Activated T-cell treated with anti-CD3 and anti-CD28 coated beads, Interleukin-2, amount 50 U/mL, for 24 hours (primary cell): Measurements from ENCODE around the gene SLC31A1.
"Not testable (repeated sequence)": the region's sequence is repeated elsewhere in the genome, so short reads cannot be mapped to it uniquely, and the experiment has no call there.

ENCODE experiments used
- DNase-seq: peaks from one replicate; pipeline ENCODE4 v3.0.0-alpha.2; 2020
- H3K27ac Mint-ChIP-seq: 2 replicates; pipeline ENCODE4 v1.8.0; 2020; ENCODE audit warnings: mild to moderate bottlenecking, mixed read lengths
- H3K27me3 Mint-ChIP-seq: 2 replicates; pipeline ENCODE4 v1.8.0; 2020; ENCODE audit warnings: mixed read lengths
- H3K36me3 Mint-ChIP-seq: 2 replicates; pipeline ENCODE4 v1.8.0; 2020; ENCODE audit warnings: low read depth, mixed read lengths
- H3K4me1 Mint-ChIP-seq: 2 replicates; pipeline ENCODE4 v1.8.0; 2020; ENCODE audit warnings: low read depth, mixed read lengths
- H3K4me3 Mint-ChIP-seq: 2 replicates; pipeline ENCODE4 v1.8.0; 2020; ENCODE audit warnings: mild to moderate bottlenecking, moderate library complexity, mixed read lengths
- H3K9me3 Mint-ChIP-seq: 2 replicates; pipeline ENCODE4 v1.8.0; 2020; ENCODE audit warnings: mixed read lengths

Gene SLC31A1

DNA sequence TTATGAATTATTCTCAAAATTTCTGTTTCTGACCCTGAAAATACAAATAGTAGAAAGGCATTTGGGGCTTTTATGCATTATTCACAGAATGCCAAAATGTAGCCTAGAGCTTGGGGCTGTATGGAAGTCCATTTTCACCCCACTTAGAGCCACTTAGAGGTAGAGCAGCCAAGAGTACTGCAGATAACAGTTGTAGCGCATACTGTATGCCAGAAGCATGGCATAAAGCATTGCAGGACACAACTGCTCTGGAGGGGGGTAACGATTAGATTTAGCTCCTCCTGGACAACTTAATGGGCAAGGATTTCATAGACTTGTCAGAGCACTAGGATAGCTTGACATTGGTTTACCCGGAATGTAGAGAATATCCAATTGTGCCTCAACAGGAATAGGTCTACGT is 15.7 kb downstream of the SLC31A1 start:
- H3K27me3 Mint-ChIP-seq, result no peaks in the 10 kb centered on the region
- H3K4me3 Mint-ChIP-seq, result no peak overlapping the region
- DNase-seq, result no peak
- H3K4me1 Mint-ChIP-seq, result peaks cover 19% of the 10 kb centered on the region
- no peaks in the 10 kb centered on the region for H3K9me3 Mint-ChIP-seq
- H3K36me3 Mint-ChIP-seq, result no peaks in the 10 kb centered on the region
- no peak overlapping the region for H3K27ac Mint-ChIP-seq

DNA sequence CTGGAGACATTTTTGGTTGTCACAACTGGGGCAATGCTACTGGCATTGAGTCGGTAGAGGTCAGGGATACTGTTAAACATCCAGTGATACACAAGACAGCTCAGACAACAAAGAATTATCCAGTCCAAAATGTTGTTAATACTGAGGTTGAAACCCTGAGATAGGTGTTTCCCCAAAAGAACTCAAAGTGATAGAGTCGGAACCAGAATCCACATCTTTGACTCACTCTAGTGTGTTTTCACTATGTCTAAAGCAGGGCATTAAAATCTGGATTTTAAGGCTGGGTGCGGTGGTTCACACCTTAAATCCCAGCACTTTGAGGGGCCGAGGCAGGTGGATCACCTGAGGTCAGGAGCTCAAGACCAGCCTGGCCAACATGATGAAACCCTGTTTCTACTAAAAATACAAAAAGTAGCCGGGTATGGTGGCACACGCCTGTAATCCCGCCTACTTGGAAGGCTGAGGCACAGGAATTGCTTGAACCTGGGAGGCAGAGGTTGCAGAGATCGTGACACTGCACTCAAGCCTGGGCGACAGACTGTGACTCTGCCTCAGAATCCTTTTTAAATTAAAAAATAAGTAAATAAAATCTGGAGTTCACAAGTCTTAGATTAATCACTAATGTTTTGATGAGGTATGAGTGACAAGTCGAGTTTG is 17.0 kb downstream of the SLC31A1 start:
- H3K4me3 Mint-ChIP-seq, result no peak overlapping the region
- no peak for DNase-seq
- H3K36me3 Mint-ChIP-seq, result no peaks in the 10 kb centered on the region
- H3K27me3 Mint-ChIP-seq, result no peaks in the 10 kb centered on the region
- H3K27ac Mint-ChIP-seq, result no peak overlapping the region
- no peaks in the 10 kb centered on the region for H3K9me3 Mint-ChIP-seq
- H3K4me1 Mint-ChIP-seq, result peaks cover 7% of the 10 kb centered on the region

DNA sequence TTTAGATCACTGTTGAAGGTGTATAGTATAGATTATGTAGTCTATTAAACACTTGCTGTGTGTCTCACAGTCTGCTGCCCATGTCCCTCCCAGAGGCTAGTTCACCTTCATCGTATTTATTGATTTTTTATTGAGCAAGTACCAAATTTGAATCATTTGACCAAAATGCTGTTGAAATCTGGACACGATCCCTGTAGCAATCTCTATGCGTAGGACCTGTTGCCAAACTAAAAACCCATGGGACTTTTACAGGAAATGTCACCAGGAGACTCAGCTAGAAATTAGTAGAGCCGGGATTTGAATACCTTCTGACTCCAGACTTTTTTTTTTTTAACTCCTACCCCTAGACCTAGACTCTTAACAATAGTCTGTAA is 17.5 kb downstream of the SLC31A1 start:
- no peak overlapping the region for H3K27ac Mint-ChIP-seq
- peaks cover 6% of the 10 kb centered on the region for H3K4me1 Mint-ChIP-seq
- H3K36me3 Mint-ChIP-seq, result no peaks in the 10 kb centered on the region
- no peak for DNase-seq
- H3K27me3 Mint-ChIP-seq, result no peaks in the 10 kb centered on the region
- no peak overlapping the region for H3K4me3 Mint-ChIP-seq
- no peaks in the 10 kb centered on the region for H3K9me3 Mint-ChIP-seq

DNA sequence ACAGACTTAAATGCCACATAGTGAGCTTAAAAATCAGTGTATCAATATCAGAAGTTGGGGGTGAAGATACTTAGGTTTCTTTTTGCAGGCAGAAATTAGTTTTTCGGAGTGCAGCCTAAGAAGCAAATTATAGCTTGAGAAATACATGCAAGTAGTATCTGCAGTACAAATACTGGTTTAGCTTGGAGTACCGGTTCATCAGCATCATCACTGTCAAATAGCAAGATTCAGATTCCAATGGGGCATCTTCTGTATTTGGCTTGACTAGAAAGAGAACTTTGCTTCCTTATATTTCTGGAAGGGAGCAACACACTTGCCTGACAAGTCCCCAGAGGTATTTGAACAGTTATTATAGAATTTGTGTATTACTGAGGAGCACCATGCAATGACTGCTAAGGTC is 19.8 kb downstream of the SLC31A1 start:
- H3K27me3 Mint-ChIP-seq, result no peaks in the 10 kb centered on the region
- no peaks in the 10 kb centered on the region for H3K36me3 Mint-ChIP-seq
- H3K4me3 Mint-ChIP-seq, result no peak overlapping the region
- H3K9me3 Mint-ChIP-seq, result no peaks in the 10 kb centered on the region
- peaks cover 6% of the 10 kb centered on the region for H3K4me1 Mint-ChIP-seq
- H3K27ac Mint-ChIP-seq, result no peak overlapping the region
- no peak for DNase-seq

DNA sequence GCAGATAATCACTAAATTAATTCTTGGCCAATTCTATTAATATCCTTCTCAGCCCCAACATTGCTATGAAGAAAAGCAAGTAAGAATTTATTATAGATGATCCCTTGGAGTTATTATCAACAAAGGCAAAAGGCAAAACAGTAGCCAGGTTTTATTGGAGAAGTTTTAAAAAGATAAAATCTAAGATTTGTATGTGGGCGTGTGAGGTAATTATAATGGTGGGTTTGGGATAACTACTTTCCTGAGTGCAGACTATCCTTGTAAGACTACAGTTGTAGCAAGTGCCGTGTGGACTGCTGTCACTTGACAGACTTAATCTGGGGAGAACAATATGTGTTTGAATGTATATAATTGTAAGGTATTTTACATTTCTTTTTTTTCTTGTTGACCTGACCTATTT is 23.2 kb downstream of the SLC31A1 start:
- DNase-seq, result no peak
- Mint-ChIP-seq H3K9me3 (no peaks in the 10 kb centered on the region), H3K4me3 (no peak overlapping the region), H3K36me3 (peaks cover 6% of the 10 kb centered on the region), H3K4me1 (peaks cover 2% of the 10 kb centered on the region), H3K27ac (no peak overlapping the region), H3K27me3 (no peaks in the 10 kb centered on the region)

DNA sequence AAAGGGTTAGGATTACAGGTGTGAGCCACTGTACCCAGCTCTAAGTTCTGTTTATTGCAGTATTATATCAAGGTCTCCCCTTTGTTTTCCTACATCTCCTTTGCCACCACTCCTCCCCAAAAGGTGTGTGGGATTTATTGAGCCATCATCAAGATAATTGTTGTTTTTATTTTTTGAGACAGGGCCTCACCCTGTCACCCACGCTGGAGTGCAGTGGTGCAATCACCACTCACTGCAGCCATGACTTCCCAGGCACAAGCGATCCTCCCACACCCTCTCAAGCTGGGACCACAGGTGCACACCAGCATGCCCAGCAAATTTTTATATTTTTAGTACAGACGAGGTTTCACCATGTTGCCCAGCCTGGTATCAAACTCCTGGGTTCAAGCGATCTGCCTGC is 24.6 kb downstream of the SLC31A1 start:
- peaks cover 9% of the 10 kb centered on the region for H3K36me3 Mint-ChIP-seq
- H3K27ac Mint-ChIP-seq, result no peak overlapping the region

DNA sequence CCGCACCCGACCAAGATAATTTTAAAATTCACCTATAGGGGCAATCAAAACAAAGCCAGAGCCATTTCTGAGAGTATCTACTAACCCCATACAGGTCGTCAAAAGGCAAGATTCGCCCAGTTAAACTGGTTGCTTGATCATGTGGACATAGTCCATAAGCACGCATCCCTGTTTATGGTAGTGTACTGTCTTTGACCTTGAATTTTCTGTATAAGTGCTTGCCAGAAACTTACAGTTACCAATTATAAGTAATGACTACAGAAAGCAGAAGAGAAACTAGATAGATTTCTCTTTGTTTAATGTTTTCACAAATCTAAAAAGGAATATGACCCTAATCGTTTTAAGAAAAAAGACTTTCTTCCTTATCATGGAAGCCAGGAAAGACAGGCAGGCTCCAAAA is 25.6 kb downstream of the SLC31A1 start:
- H3K27me3 Mint-ChIP-seq, result no peaks in the 10 kb centered on the region
- no peak overlapping the region for H3K4me3 Mint-ChIP-seq
- DNase-seq, result no peak
- H3K36me3 Mint-ChIP-seq, result peaks cover 9% of the 10 kb centered on the region
- no peaks in the 10 kb centered on the region for H3K9me3 Mint-ChIP-seq
- no peaks in the 10 kb centered on the region for H3K4me1 Mint-ChIP-seq
- H3K27ac Mint-ChIP-seq, result no peak overlapping the region

More for the DNA sequence above, 24.6 kb downstream of the SLC31A1 start:
- Mint-ChIP-seq H3K4me1 (peaks cover 2% of the 10 kb centered on the region), H3K4me3 (no peak overlapping the region), H3K27me3 (no peaks in the 10 kb centered on the region), H3K9me3 (no peaks in the 10 kb centered on the region)
- DNase-seq, result no peak

DNA sequence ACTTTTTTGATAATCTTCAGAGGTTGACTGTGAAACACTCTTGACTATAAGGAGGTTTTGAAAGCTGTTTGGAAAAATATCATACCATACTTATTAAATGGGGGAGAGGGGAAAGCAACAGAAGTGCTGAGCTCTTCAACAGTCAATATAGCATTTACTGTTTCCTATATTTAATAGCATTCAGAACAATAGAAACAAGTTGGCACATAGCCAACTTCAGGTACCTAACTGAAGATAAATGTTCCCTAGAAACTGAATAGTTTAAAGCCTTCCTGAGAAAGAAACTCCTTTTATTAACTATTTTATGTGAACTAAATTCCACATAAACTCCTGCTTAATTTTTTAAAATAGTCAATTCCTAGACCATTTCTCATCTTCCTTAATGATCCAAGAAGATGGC is 26.3 kb downstream of the SLC31A1 start:
- Mint-ChIP-seq H3K27me3 (no peaks in the 10 kb centered on the region), H3K36me3 (peaks cover 9% of the 10 kb centered on the region), H3K9me3 (no peaks in the 10 kb centered on the region), H3K4me3 (no peak overlapping the region), H3K4me1 (no peaks in the 10 kb centered on the region), H3K27ac (no peak overlapping the region)
- DNase-seq, result no peak

DNA sequence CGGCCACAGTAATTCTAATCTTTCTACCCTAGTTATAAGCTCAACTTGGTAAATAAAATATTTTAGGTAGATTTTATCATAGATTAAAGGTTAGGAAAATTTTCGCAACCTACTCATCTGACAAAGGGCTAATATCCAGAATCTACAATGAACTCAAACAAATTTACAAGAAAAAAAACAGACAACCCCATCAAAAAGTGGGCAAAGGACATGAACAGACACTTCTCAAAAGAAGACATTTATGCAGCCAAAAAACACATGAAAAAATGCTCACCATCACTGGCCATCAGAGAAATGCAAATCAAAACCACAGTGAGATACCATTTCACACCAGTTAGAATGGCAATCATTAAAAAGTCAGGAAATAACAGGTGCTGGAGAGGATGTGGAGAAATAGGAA is 28.3 kb downstream of the SLC31A1 start:
- not testable (repeated sequence) for H3K27me3 Mint-ChIP-seq, H3K36me3 Mint-ChIP-seq, H3K4me3 Mint-ChIP-seq, H3K9me3 Mint-ChIP-seq, H3K27ac Mint-ChIP-seq, H3K4me1 Mint-ChIP-seq, DNase-seq

DNA sequence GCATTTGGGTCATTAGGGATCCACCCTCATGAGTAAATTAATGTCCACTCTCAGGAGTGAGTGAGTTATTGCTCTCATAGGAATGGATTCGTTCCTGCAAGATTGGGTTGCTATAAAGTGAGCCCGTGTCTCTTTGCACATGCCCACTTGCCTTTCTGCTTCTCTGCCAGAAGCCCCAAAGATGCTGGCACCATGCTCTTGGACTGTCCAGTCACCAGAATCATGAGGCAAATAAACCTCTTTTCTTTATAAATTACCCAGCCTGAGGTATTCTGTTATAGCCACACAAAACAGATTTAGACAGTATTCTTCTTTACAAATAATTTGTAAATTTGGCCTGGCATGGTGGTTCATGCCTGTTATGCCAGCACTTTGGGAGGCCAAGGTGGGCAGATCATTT is 29.5 kb downstream of the SLC31A1 start:
- no peak overlapping the region for H3K4me3 Mint-ChIP-seq
- DNase-seq, result no peak
- H3K9me3 Mint-ChIP-seq, result no peaks in the 10 kb centered on the region
- H3K27ac Mint-ChIP-seq, result no peak overlapping the region
- peaks cover 9% of the 10 kb centered on the region for H3K36me3 Mint-ChIP-seq
- no peaks in the 10 kb centered on the region for H3K4me1 Mint-ChIP-seq
- no peaks in the 10 kb centered on the region for H3K27me3 Mint-ChIP-seq

DNA sequence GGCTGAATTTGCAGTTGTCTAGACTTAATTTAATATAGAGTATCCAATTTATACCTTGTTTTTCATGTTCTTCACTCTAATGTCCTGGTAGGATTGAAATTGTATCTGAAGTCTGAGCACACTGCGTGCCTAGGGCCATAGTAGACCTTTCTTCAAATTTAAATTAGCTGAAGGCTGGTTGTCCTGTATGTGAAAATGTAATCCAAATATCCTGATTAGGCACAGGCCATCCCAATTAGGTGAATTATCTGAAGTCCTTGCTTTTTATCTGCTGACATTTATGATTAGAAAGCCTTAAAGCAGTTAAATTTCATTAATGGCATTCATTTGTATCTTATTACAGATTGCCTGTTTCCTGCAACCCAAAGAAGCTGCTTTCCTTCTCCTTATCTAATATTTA is 33.6 kb downstream of the SLC31A1 start:
- no peak for DNase-seq
- H3K27ac Mint-ChIP-seq, result no peak overlapping the region
- no peaks in the 10 kb centered on the region for H3K4me1 Mint-ChIP-seq
- peaks cover 29% of the 10 kb centered on the region for H3K36me3 Mint-ChIP-seq
- no peaks in the 10 kb centered on the region for H3K9me3 Mint-ChIP-seq
- H3K4me3 Mint-ChIP-seq, result no peak overlapping the region
- H3K27me3 Mint-ChIP-seq, result no peaks in the 10 kb centered on the region

DNA sequence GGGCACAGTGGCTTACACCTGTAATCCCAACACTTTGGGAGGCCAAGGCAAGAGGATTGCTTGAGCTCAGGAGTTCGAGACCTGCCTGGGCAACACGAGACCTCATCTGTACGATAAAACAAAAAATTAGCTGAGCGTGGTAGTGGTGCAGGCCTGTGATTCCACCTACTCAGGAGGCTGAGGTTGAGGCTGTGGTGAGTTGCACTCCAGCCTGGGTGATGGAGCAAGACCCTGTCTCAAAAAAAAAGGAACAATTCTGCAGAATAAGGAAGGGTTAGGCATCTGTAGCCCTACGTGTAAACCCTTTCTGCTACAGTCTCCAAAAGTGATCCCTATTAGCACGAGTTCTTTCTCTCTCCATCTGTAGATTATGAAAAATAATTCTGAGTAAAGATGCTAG is 34.1 kb downstream of the SLC31A1 start:
- H3K36me3 Mint-ChIP-seq, result peaks cover 34% of the 10 kb centered on the region
- DNase-seq, result no peak
- H3K27me3 Mint-ChIP-seq, result no peaks in the 10 kb centered on the region
- no peaks in the 10 kb centered on the region for H3K4me1 Mint-ChIP-seq
- no peaks in the 10 kb centered on the region for H3K9me3 Mint-ChIP-seq
- no peak overlapping the region for H3K4me3 Mint-ChIP-seq
- no peak overlapping the region for H3K27ac Mint-ChIP-seq

DNA sequence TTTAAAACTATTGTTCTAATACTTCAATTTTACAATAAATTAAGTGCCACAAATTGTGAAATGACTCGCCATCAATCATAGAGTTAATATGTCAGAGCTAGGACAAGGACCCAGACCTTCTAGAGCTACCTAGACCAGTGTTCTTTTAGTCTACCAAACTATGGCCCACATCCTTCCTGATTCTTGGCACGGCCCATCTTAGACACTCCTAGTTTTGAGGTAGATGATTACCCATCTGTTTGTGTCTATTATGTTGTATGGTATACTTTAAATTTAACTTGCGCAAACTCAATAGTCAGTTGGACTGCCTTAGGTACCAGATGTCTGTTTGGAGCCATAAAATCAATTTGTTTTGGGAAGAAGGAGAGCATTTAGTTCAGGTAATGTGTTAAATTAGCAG is 36.5 kb downstream of the SLC31A1 start:
- Mint-ChIP-seq H3K9me3 (no peaks in the 10 kb centered on the region), H3K4me1 (no peaks in the 10 kb centered on the region), H3K27ac (no peak overlapping the region), H3K36me3 (peaks cover 52% of the 10 kb centered on the region), H3K4me3 (no peak overlapping the region), H3K27me3 (no peaks in the 10 kb centered on the region)
- DNase-seq, result no peak

DNA sequence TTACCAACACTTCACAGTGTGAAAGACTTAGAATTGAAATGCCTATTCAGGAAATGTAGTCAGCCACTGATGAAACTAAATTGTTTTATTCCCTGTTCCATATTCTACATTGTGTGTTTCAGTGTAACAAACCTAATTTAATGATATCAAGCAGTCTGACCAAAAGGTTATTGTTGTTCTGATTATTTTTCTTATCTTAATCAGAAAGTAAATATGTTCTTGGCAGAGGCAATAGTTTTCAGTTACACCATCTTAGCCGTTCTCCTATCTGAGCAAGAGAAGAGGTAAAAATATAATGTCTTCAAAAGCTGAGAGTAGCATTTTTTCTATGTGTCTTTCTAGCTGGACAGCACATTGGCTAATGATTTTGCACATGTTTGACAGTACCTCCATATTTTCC is 36.9 kb downstream of the SLC31A1 start:
- Mint-ChIP-seq H3K4me3 (no peak overlapping the region), H3K27me3 (no peaks in the 10 kb centered on the region), H3K4me1 (no peaks in the 10 kb centered on the region), H3K27ac (no peak overlapping the region), H3K36me3 (peaks cover 52% of the 10 kb centered on the region), H3K9me3 (no peaks in the 10 kb centered on the region)
- DNase-seq, result no peak

DNA sequence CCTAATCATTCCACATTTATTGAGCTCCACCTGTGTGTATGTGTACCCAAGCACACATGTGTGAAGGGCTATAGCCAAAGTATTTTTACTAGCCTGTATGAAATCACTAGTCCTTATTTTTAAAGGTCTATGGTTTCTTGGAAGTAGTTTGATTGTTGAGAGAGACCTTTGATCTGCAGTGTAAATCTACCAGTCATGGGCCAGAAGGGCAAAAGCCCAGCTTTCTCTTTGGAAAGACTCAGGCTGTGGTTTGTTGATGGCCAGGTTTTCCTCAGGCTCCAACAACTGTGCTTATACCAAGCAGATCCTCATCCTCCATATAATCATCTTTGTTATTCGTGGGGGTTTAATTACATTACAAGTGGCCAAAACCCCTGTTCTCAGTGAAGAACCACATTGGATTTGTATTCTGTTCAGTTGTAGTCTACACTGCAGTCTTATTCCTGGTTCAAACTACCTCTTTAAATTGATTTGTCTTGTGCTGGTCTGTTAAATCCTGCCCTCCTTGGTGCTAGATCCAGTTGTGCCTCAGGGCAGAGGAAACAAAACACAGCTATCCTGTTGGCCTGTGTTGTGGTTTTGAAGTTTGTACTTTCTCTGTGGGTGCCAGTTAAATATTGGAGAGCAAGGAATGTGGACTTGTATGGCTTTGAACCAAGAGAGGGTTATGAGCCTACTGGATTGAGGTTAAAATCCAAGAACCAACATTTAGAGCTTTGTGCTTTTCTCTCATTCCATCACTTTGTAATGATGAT is 40.8 kb downstream of the SLC31A1 start:
- peaks cover 2% of the 10 kb centered on the region for H3K4me1 Mint-ChIP-seq
- no peak for DNase-seq
- no peaks in the 10 kb centered on the region for H3K27me3 Mint-ChIP-seq
- peaks cover 65% of the 10 kb centered on the region for H3K36me3 Mint-ChIP-seq
- no peaks in the 10 kb centered on the region for H3K9me3 Mint-ChIP-seq
- H3K27ac Mint-ChIP-seq, result no peak overlapping the region
- no peak overlapping the region for H3K4me3 Mint-ChIP-seq
